ENCODE results near the gene OR10X1. TPM values are rescaled to one million over a fixed set of nuclear protein-coding genes. Genes with fewer than 3 reads are reported as not detected.

The OR10X1 gene
- total RNA-seq, 4 donors from 2014 or later: not detected

- TF ChIP-seq CTCF (IDR thresholded peaks at IDR 0.05; ENCODE audit: low read depth): no peak
Measured at GRCh38 chr1:158554352-158554751, 25.3 kb downstream of the OR10X1 start, which contains the start of gene OR6Y1. Gene OR6Y1 (minus strand): TSS chr1:158554405. CDS start chr1:158548105, 6,300 bp downstream.

GRCh38 chr1:158552296-158552695, 27.4 kb downstream of the OR10X1 start:
- no peak for TF ChIP-seq CTCF (IDR thresholded peaks at IDR 0.05; ENCODE audit: low read depth)

GRCh38 chr1:158547533-158547932, 32.2 kb downstream of the OR10X1 start:
- TF ChIP-seq CTCF (IDR thresholded peaks at IDR 0.05; ENCODE audit: low read depth): no peak

- no peak for TF ChIP-seq CTCF (IDR thresholded peaks at IDR 0.05; ENCODE audit: low read depth)
Measured at GRCh38 chr1:158537609-158538008, 42.1 kb downstream of the OR10X1 start.

GRCh38 chr1:158534496-158534895, 45.2 kb downstream of the OR10X1 start:
- TF ChIP-seq CTCF (IDR thresholded peaks at IDR 0.05; ENCODE audit: low read depth): no peak

Other genes with a start within 250 kb of the OR10X1 start
- gene CD1B, start 248.4 kb downstream of the OR10X1 start, total RNA-seq: 1 to 10 TPM in 1 of 4 donors, not detected in 3; 1.9 TPM
- 1 to 10 TPM in 2 of 4 donors, under 1 TPM in 1, not detected in 1; 0.88 to 2.9 (median 2.4) TPM for gene CD1E, start 226.0 kb downstream of the OR10X1 start, total RNA-seq
- not detected for gene OR10T2, start 180.4 kb downstream of the OR10X1 start, total RNA-seq
- gene OR10K2, start 153.7 kb downstream of the OR10X1 start, total RNA-seq: not detected
- not detected for gene OR10K1, start 118.1 kb downstream of the OR10X1 start, total RNA-seq
- not detected for gene OR10R2, start 107.7 kb downstream of the OR10X1 start, total RNA-seq
- gene OR6Y1, start 25.5 kb downstream of the OR10X1 start, total RNA-seq: not detected
- not detected for gene OR6P1, start 9.3 kb downstream of the OR10X1 start, total RNA-seq
- gene OR10Z1, start 25.4 kb upstream of the OR10X1 start, total RNA-seq: not detected
- gene SPTA1, start 106.8 kb upstream of the OR10X1 start, total RNA-seq: under 1 TPM in 3 of 4 donors, not detected in 1; 0.38 to 0.88 (median 0.68) TPM
- not detected for gene OR6K2, start 120.8 kb upstream of the OR10X1 start, total RNA-seq
- gene OR6K3, start 140.8 kb upstream of the OR10X1 start, total RNA-seq: not detected
- not detected for gene OR6K6, start 174.8 kb upstream of the OR10X1 start, total RNA-seq
- not detected for gene OR6N1, start 192.3 kb upstream of the OR10X1 start, total RNA-seq
- not detected for gene OR6N2, start 201.3 kb upstream of the OR10X1 start, total RNA-seq

All from subcutaneous adipose tissue (tissue), 4 donors.